Muscle of leg (tissue), 16 donors: ENCODE data around the gene PCYT1A. TPM values are rescaled to one million over a fixed set of nuclear protein-coding genes. Genes with fewer than 3 reads are reported as not detected.

Experiments
- DNase-seq: peaks from one replicate; pipeline ENCODE4 v3.0.0; 2013
- H3K27ac ChIP-seq: one replicate; pipeline ENCODE4 v1.5.1; 2013; ENCODE audit warnings: mild to moderate bottlenecking, low read length, control low read depth
- H3K27me3 ChIP-seq: one replicate; pipeline ENCODE4 v1.6.1; 2013; ENCODE audit warnings: low read length; ENCODE audit not compliant: control insufficient read depth, insufficient read depth
- H3K36me3 ChIP-seq: one replicate; pipeline ENCODE4 v1.6.1; 2013; ENCODE audit warnings: low read length; ENCODE audit not compliant: control insufficient read depth, insufficient read depth
- H3K4me1 ChIP-seq: one replicate; pipeline ENCODE4 v1.6.1; 2013; ENCODE audit warnings: low read length; ENCODE audit not compliant: control insufficient read depth, insufficient read depth
- H3K4me3 ChIP-seq: one replicate; pipeline ENCODE4 v1.5.1; 2013; ENCODE audit warnings: low read length, control low read depth
- H3K9me3 ChIP-seq: replicated peaks from 2 replicates; pipeline ENCODE4 v1.6.1; 2013; ENCODE audit warnings: low read depth, low read length; ENCODE audit not compliant: control insufficient read depth
- WGBS: methylation state at CpG from one replicate; pipeline ENCODE4 v1.1.5; 2013; ENCODE audit warnings: missing lambda C conversion rate; ENCODE audit not compliant: insufficient coverage; 5-methylcytosine and 5-hydroxymethylcytosine counted together
- long read RNA-seq, 11 donors: transcript quantifications; one replicate each; lab custom pipeline, GENCODE V29; 2026
- polyA plus RNA-seq, 8 donors: library from polyadenylated mRNA; unstranded; fragments of 120-200 nt; gene quantifications; one replicate each; pipeline versions ENCODE4 v1.2.1 to v1.2.3, GENCODE V29; 2013; ENCODE audit warnings: inconsistent platforms in 1 of 8, low replicate concordance in 1 of 8; ENCODE audit not compliant: insufficient read length in 8 of 8, insufficient read depth in 1 of 8
- total RNA-seq: library from RNA; stranded (reverse); fragments of 120-200 nt; gene quantifications from one replicate; pipeline ENCODE4 v1.2.4, GENCODE V29; 2013

The PCYT1A gene
- total RNA-seq (34.7 TPM), polyA plus RNA-seq (10 to 100 TPM; 29.9 to 41.9 (median 37.4) TPM)
- long read RNA-seq, donor 1, partial matches to known transcripts: 0 of 1 reads
- long read RNA-seq, donor 1, other reads (novel, unspliced or antisense): 0 of 1 reads
- long read RNA-seq, donor 2, partial matches to known transcripts: 0 of 2 reads
- long read RNA-seq, donor 2, other reads (novel, unspliced or antisense): 0 of 2 reads
- long read RNA-seq, donor 3, full-length matches to known transcripts: 6 of 6 reads
- long read RNA-seq, donor 3, partial matches to known transcripts: 0 of 6 reads
- long read RNA-seq, donor 3, other reads (novel, unspliced or antisense): 0 of 6 reads
- long read RNA-seq, donor 4, transcript PCYT1A-206 (9 exons, 1,482 nt): major isoform, 5 of 9 reads
- long read RNA-seq, donor 4, partial matches to known transcripts: 0 of 9 reads
- long read RNA-seq, donor 4, other reads (novel, unspliced or antisense): 0 of 9 reads
- long read RNA-seq, donor 5, transcript PCYT1A-206 (9 exons, 1,482 nt): major isoform, 9 of 10 reads
- long read RNA-seq, donor 5, partial matches to known transcripts: 0 of 10 reads
- long read RNA-seq, donor 5, other reads (novel, unspliced or antisense): 0 of 10 reads
- long read RNA-seq, donor 6, transcript PCYT1A-206 (9 exons, 1,482 nt): major isoform, 6 of 7 reads
- long read RNA-seq, donor 6, partial matches to known transcripts: 0 of 7 reads
- long read RNA-seq, donor 6, other reads (novel, unspliced or antisense): 0 of 7 reads
- long read RNA-seq, donor 7, transcript PCYT1A-206 (9 exons, 1,482 nt): major isoform, 6 of 8 reads
- long read RNA-seq, donor 7, partial matches to known transcripts: 0 of 8 reads
- long read RNA-seq, donor 7, other reads (novel, unspliced or antisense): 0 of 8 reads
- long read RNA-seq, donor 8, partial matches to known transcripts: 0 of 6 reads
- long read RNA-seq, donor 8, other reads (novel, unspliced or antisense): 0 of 6 reads
- long read RNA-seq, donor 9, partial matches to known transcripts: 0 of 6 reads
- long read RNA-seq, donor 9, other reads (novel, unspliced or antisense): 0 of 6 reads
- long read RNA-seq, donor 10, full-length matches to known transcripts: 11 of 11 reads
- long read RNA-seq, donor 10, partial matches to known transcripts: 0 of 11 reads
- long read RNA-seq, donor 10, other reads (novel, unspliced or antisense): 0 of 11 reads
- long read RNA-seq, donor 11, transcript PCYT1A-206 (9 exons, 1,482 nt): major isoform, 7 of 8 reads
- long read RNA-seq, donor 11, partial matches to known transcripts: 0 of 8 reads
- long read RNA-seq, donor 11, other reads (novel, unspliced or antisense): 0 of 8 reads

DNA sequence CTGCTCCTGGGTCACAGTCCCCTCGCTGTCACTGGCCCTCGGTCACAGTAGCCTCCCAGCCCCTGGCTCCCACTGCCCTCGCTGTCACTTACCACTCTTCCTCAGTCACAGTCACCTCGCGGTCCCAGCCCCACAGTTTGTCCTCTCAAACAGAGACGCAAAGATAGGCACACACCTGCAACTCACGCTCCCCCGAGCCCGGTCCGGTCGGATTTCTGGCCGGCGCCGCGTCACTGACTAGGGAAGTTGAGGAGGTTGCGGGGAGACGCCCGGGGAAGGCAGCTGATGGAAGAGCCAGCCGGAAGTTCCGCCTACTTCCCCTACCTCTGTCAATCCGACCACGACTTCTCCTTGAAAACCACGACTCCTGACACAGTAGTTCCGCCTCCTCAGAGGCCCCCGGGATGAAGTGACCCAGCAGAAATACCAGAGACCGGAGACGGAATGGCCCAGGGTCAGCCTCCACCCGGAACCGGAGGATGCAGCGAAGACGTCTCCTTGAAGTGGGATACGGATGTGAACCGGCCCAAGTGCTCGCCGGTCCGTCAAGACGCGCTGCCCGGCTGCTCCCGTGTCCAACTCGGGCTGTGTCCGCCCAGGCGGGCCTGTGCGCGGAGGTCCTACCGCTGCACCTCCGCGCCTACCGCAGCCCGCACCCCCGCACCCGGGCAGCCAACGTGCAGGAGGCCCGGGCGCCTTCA is at the start of gene PCYT1A:
Gene PCYT1A, minus strand, starts transcription at position 287 of the 701 bp plus-strand sequence. CDS start 17,195 bp downstream, outside the sequence.
- DNase-seq: peak; percentile 98
- peaks cover 8% of the 10 kb centered on the region for H3K4me1 ChIP-seq
- peak within 1 kb of the TSS; percentile 95 for H3K4me3 ChIP-seq
- H3K27me3 ChIP-seq: no peaks in the 10 kb centered on the region
- under 1% methylated on average over 51 of the region's 55 CpGs for WGBS
- H3K27ac ChIP-seq: peak within 1 kb of the TSS; percentile 98
- H3K9me3 ChIP-seq: no peaks in the 10 kb centered on the region
- no peaks in the 10 kb centered on the region for H3K36me3 ChIP-seq

GRCh38 chr3:196336319-196337145 is 49.0 kb upstream of the PCYT1A start:
- Histone ChIP-seq H3K4me3 (no peak overlapping the region), H3K27ac (no peak overlapping the region)
- no peak for DNase-seq

GRCh38 chr3:196335503-196335948 is 48.0 kb upstream of the PCYT1A start:
- Histone ChIP-seq H3K4me1 (no peaks in the 10 kb centered on the region), H3K4me3 (no peak overlapping the region), H3K27ac (no peak overlapping the region), H3K9me3 (no peaks in the 10 kb centered on the region), H3K27me3 (peaks cover 2% of the 10 kb centered on the region), H3K36me3 (no peaks in the 10 kb centered on the region)
- no peak for DNase-seq
- 49% methylated on average over 3 of the region's 12 CpGs for WGBS

More at GRCh38 chr3:196336319-196337145, 49.0 kb upstream of the PCYT1A start:
- 89% methylated on average over 3 of the region's 17 CpGs for WGBS
- no peaks in the 10 kb centered on the region for H3K9me3 ChIP-seq
- no peaks in the 10 kb centered on the region for H3K36me3 ChIP-seq
- no peaks in the 10 kb centered on the region for H3K4me1 ChIP-seq
- peaks cover 2% of the 10 kb centered on the region for H3K27me3 ChIP-seq

- WGBS: 75% methylated on average over 1 of the region's 1 CpG
- Histone ChIP-seq H3K36me3 (no peaks in the 10 kb centered on the region), H3K4me3 (no peak overlapping the region), H3K4me1 (no peaks in the 10 kb centered on the region), H3K27me3 (peaks cover 2% of the 10 kb centered on the region), H3K9me3 (no peaks in the 10 kb centered on the region), H3K27ac (no peak overlapping the region)
- DNase-seq: no peak
These were observed 47.5 kb upstream of the PCYT1A start for GRCh38 chr3:196334982-196335381.

- Histone ChIP-seq H3K4me1 (no peaks in the 10 kb centered on the region), H3K4me3 (no peak overlapping the region), H3K27ac (no peak overlapping the region), H3K36me3 (no peaks in the 10 kb centered on the region), H3K27me3 (no peaks in the 10 kb centered on the region), H3K9me3 (no peaks in the 10 kb centered on the region)
- WGBS: 74% methylated on average over 6 of the region's 8 CpGs
- no peak for DNase-seq
These were observed 44.6 kb upstream of the PCYT1A start for GRCh38 chr3:196332168-196332567.

DNA sequence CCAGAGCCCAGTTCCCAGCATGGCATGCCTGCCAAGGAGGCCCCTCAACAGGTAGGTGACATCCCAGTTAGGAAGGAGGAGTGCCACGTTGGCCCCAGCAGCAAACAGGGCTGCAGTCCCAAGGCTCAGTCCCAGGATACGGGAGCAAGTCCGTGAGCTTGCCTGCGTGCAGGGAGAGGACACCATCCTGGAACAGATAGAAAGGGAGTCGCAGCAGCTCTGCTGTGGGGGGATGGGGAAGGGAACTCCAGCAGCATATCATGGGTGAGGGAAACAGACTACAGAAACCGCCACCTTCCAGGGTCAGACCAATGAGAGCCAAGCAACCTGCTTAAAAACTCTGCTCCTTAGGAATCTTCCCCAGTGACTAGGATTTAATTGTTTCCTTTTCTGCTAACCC is 39.9 kb upstream of the PCYT1A start:
- DNase-seq: no peak
- H3K36me3 ChIP-seq: no peaks in the 10 kb centered on the region
- WGBS: 25% methylated on average over 4 of the region's 6 CpGs

DNA sequence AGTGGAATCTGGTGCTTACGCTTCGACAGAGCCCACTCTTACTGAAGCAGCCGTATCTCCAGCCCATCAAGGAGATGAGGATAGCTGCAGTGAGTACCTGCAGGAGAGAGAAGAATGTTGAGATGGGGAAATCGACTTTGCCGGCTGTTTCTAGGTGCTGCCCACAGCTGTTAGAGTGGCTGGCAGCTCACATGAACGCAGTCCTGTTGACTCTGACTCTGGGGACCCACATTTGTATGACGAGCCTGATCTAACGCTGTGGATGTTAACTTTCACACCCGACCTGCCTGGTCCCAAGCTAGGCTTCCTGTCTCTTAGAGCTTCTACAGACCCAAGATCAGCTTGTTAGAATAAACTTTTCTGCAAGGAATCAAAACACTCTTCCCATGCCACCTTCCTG is 39.4 kb upstream of the PCYT1A start:
- Histone ChIP-seq H3K36me3 (no peaks in the 10 kb centered on the region), H3K27me3 (no peaks in the 10 kb centered on the region), H3K27ac (no peak overlapping the region), H3K4me1 (peaks cover 13% of the 10 kb centered on the region), H3K4me3 (no peak overlapping the region), H3K9me3 (no peaks in the 10 kb centered on the region)
- WGBS: 72% methylated on average over 9 of the region's 9 CpGs
- DNase-seq: no peak

More for the DNA sequence above, 39.9 kb upstream of the PCYT1A start:
- Histone ChIP-seq H3K9me3 (no peaks in the 10 kb centered on the region), H3K4me1 (peaks cover 13% of the 10 kb centered on the region), H3K4me3 (no peak overlapping the region), H3K27ac (no peak overlapping the region), H3K27me3 (no peaks in the 10 kb centered on the region)

- 39% methylated on average over 5 of the region's 11 CpGs for WGBS
- Histone ChIP-seq H3K36me3 (no peaks in the 10 kb centered on the region), H3K4me3 (no peak overlapping the region), H3K9me3 (no peaks in the 10 kb centered on the region), H3K4me1 (peaks cover 13% of the 10 kb centered on the region), H3K27ac (no peak overlapping the region), H3K27me3 (no peaks in the 10 kb centered on the region)
- DNase-seq: peak; percentile 83
These were observed 36.2 kb upstream of the PCYT1A start for GRCh38 chr3:196323691-196324090.
